GM11168 (cell line): ENCODE data around the gene CDKAL1.
"Not testable (repeated sequence)": the region's sequence is repeated elsewhere in the genome, so short reads cannot be mapped to it uniquely, and the experiment has no call there.

ENCODE experiments used
- in situ Hi-C: fragments of 300-500 bp; cut with MboI; formaldehyde crosslinking; loops from one replicate; pipeline ENCODE4 v1.12.0; 2022; ENCODE audit warnings: low sequenced_read_pairs; ENCODE audit not compliant: unreplicated experiment

The CDKAL1 gene

DNA sequence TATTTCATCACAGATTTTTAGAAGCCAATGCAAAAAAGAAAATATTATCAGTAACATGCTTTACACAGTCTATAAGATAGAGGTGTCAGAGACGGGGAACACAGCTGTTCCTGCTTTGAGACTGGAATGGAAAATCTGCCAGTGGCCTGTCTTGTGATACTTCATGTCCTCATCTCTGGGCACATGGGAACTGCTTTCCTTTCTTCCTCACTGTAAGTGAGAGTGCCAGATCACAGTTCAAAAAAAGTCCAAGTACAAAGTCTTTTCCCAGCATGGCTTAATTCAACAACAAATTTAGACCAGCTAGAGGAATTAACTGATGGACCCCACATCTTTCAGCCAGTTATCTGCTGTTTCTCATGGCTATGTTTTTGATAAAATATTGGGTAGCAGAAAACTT is 490.4 kb downstream of the CDKAL1 start:
- in situ Hi-C loops = no loop called here

DNA sequence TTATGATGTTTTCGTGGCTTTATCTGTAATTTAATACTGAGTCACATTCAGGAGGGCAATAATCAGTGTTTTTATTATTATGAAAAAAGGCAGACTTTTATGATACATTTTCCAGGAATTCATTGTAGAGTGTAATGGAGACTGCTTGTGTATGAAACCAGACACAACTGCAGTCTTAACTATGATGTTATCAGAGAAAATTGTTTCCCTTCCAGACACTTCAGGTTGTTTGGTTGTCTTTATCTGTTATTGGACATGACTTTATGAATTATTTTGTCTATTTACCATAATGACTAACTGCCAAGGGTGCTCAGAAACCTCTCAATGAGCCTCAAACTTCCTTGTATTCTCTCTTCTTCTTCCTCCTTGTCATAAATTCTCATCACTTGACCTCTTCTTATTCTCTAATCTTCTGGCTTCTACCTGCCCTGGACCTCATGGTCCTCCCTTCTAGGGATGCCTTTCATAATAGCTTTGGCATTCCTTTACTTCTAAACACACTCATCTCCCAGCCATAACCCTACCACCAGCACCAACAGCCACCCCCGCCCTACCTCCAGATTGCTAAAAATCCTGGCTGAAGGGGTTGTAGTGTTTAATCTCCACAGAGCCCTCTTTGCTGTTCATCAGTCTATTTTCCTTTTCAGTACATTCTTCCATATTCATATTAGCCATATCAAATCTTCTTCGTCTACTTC is 492.5 kb downstream of the CDKAL1 start:
- in situ Hi-C loops = no loop called here

DNA sequence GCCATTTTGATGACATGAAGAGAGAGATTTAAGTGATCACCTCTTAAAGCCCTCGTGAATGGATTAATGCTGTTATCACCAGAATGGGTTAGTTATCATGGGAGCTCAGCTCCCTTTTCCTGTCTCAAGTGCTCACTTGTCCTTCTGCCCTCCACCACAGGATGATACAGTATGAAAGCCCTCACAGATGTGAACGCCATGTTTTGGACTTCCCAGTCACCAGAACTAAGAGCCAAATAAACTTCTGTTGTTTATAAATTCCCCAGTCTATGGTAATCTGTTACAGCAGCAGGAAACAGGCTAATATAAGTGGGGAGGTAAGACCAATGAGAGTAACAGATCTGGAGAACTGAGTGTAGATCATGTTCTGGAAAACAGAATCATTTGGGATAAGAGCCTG is 493.2 kb downstream of the CDKAL1 start:
- in situ Hi-C loops = no loop called here

DNA sequence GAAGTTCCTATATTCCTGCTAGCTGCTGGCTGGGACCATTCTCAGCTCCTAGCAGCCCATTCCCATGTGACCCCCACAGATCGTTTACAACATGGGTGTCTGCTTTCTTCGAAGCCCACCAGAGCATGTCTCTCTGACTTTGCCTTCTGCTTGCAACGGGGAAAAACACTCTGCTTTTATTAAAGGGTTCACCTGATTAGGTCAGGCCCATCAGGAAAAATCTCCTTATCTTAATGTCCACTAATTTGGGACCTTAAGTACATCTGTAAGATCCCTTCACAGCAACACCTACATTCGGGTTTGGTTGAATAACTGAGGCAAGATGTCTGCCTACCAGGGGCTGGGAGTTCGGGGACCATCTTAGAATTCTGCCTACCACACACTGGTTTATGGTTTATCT is 496.9 kb downstream of the CDKAL1 start:
- in situ Hi-C loops = no loop called here

DNA sequence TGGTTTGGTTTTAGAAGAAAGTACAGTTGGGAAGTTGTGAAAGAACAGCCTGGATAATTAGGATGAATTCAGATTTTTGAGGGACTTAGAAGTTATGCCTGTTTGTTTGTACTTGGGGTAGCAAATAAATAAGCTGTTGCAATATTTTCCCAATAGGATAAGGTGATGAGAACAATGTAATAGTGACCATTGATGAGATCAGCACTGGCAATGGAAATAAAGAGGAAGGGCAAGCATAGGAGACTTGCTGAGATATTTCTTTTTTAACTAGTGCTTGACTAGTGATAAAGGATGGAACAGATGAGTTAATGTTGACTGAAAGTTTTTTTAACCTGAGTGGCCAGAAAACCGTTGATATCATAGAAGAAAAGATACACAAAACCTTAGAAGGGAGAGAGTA is 498.8 kb downstream of the CDKAL1 start:
- in situ Hi-C loops = no loop called here

DNA sequence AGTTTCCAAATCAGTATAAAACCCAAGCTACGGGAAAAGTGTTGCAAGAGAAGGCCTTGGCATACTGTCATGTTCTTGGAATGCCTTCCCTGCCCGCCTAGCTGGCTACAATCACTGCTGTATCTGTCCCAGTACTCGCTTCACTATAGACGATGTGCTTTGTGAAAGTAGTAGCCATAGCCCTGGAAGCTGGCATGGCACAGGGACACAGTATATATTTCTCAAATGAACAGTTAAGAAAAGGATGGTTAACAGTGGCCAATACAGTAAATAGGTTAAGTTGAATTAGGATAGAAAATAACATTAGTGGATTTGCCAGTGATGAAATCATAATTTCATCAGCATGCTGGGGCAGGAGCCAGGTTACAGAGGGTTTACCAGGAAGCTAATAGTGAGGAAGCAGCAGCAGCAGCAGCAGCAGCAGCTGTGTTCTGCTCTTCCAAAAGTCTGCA is 499.3 kb downstream of the CDKAL1 start:
- in situ Hi-C loops = no loop called here

DNA sequence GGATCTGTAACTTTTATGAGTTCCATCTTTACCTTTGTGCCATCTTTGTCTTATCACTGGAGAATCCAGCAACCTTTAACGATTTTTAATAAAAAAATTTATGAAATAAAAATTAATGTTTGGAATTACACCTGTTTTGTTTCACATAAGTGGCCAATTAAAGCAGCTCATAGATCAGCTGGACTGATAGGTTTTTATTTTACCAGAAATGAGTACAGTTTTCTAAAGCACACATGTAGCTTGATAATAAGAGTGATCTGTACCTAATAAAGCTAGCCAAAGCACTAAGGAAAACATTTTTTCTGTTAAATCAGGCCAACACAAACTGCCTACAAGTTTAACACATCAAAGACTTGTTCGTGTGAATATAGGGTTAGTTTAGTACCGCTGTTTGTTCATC is 500.1 kb downstream of the CDKAL1 start:
- in situ Hi-C loops = no loop called here

DNA sequence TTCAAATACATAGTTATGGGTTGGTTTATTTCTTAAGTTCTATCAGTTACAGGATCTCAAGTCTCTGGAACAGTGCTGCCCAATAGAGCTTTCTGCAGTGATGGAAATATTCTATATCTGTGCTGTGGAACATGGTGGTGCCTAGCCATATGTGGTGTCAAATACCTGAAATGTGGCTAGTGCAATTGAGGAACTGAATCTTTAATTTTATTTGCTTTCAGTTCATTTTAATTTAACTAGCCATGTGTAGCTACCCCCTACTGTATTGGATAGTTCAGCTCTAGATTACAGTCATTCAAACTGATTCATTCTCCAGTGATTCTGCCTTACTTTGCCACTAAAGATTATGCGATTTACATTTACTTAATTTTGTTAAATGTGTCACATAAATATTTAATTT is 503.2 kb downstream of the CDKAL1 start:
- in situ Hi-C loops = no loop called here

DNA sequence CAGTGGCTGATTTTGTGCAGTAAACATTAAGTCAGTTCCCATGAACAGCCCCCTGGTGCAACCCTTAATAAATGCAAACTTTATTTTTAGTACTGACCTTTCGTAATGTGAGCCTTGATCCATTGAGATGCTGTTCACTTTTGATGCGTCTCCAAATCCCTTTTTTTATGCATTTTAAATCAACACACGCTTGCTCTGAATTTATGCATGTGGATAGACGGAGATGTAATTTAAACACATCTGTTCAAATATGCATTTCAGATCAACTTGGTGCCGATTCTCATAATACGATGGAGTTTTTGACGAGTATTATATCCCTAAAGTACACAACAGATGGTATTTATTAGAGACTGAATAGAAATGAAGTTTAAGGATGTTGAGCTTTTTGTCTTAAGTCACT is 505.7 kb downstream of the CDKAL1 start:
- in situ Hi-C loops = no loop called here

DNA sequence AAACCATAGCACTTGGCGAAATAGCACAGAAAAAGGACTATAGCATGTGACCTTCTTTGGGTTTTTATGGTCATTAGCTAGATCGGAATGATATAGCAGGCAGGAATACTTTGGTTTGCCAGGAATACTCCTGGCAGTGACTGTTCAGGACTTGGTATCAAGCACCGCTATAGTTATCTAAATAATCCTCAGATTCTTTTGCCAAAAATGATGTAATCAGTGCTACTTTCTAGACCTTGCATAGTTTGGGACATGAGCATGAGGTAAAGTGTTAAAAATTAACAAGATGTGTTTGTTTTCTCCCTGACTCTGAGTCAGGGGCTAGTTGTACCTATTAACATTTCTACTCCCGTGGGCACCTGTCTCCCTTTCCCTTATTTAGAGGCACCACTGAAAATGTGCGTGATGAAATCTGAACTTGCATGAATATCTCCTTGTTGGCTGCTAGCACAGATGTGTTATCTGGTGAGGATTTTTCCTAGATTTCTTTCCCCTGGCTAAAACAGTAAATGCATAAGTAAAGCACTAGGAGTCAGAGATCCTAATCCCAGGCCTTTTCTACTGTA is 511.0 kb downstream of the CDKAL1 start:
- in situ Hi-C loops = no loop called here

DNA sequence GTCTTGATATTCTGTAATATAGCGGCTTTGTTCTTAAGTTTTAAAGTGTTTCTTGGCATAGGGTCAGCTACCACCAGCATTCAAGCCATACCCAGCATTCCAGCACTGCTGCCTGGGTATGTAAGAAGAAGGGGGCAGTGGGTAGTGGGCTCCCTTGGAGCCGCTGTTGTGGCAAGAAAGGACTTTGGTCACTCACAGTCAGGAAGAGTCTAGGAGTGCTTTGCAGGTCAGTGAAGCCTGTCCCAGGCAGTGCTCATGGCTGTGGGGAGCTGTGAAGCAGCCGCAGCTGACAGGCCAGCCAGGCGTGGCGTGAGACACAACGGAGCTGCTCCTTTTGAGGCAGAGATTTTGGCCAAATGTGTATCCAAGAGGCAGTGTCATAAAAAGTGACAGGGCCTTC is 512.0 kb downstream of the CDKAL1 start:
- in situ Hi-C loops = no loop called here

DNA sequence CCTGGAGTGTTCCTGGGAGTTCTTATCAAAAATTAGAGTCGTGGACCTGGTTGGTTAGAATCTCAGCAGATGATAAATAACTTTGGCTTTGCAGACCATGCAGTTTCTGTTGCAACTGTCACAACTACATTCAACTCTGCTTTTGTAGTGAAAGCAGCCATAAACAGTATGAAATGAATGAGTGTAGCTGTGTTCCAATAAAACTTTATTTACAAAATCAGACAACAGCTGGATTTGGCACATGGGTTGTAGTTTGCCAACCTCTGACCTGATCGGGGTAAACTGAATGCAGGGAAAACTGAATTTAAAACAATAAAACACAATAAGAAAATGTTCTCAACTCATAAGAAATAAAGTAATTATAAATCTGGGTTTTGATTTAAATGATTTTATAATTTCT is 513.8 kb downstream of the CDKAL1 start:
- in situ Hi-C loops = no loop called here

DNA sequence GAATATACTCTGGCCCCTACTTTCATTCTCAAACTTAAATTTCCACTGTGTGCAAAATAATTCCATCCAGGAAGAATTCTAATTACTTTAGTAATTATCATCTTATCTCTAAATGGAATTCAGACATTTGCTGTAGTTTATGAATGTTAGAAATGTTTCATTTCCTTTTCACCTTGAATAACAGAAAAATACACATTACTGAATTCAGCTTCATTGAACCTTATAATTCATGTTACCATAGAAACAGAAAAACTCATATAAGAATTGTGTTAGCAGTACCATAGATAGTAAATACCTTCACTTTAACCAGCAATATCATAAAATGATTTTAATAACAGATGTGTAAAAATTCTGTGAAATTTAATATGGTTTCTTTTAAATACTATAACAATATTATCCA is 514.9 kb downstream of the CDKAL1 start:
- in situ Hi-C loops = no loop called here

DNA sequence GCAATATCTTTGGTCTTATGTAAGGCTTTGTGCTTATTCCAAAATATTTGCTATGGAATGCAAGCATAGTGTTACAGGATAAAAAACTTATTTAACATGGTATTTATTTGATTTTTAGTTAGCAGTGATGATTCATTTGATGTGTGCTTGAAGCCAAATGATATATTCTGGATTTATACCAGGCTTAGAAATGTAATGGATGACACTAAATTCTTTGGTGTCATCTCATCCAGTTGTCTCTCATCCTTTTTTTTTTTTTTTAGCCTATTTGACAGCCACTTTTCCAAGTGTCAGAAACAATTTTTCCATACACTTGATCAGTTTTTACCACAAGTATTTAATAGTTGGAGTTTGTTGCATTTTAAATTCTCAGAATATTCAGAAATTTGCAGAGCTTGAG is 515.3 kb downstream of the CDKAL1 start:
- in situ Hi-C loops = no loop called here

DNA sequence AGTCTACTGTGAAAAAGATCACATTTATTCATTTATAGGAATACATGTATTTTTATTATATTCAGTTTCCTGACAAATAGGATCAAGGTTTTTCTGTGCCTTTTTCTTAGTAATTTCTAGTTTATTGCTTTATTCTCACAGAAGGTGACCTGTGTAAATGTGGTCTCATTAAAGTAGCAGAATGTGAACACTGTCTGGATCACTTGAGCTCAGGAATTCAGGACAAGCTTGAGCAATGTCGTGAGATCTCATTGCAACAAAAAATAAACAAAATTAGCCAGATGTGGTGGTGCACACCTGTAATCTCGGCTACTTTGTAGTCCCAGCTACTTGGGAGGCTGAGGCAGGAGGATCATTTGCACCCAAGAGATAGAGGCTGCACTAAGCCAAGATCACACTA is 516.7 kb downstream of the CDKAL1 start:
- in situ Hi-C loops = no loop called here

DNA sequence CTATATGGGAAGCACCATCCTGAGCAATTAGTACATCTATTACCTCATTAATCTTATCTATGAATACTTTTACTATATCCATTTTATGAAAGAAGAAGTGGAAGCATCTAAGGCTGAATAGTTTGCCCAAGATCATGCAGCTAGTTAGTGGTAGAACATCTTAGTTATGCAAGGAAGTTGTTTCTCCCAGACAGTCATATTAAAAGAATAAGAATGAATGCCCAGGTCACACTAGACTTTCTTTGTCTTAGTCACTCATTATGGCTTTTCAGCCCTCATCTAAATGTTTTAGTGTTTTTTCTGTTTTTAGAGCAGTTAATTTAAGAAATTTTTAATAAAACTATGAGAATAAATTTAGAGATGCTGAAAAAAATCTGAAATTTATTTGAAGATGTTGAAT is 517.5 kb downstream of the CDKAL1 start:
- in situ Hi-C loops = no loop called here

DNA sequence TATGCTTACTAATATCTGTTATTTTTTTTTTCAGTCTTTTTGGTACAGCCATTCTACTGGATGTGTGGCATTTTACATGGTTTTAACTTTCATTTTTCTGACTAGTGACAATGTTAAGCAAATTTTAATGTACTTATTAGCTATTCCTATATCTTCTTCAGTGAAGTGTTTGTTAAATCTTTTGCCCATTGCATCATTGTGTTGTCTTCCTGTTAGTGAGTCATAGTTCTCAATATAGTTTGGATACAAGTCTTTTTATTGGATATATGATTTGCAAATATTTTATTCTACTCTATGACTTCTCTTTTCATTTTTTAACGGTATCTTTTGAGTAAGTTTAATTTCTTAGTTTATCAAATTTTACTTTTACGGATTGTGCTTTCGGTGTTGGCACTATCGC is 519.4 kb downstream of the CDKAL1 start:
- in situ Hi-C loops = no loop called here

DNA sequence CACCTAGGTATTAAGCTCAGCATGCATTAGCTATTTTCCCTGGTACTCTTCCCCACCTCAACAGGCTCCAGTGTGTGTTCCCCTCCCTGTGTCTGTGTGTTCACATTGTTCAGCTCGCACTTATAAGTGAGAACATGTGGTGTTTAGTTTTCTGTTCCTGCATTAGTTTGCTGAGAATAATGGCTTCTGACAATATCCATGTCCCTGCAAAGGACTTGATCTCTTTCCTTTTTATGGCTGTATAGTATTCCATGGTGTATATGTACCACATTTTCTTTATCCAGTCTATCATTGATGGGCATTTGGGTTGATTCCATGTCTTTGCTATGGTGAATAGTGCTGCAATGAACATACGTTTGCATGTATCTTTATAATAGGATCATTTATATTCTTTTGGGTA is 521.2 kb downstream of the CDKAL1 start:
- in situ Hi-C loops = not testable (repeated sequence)

DNA sequence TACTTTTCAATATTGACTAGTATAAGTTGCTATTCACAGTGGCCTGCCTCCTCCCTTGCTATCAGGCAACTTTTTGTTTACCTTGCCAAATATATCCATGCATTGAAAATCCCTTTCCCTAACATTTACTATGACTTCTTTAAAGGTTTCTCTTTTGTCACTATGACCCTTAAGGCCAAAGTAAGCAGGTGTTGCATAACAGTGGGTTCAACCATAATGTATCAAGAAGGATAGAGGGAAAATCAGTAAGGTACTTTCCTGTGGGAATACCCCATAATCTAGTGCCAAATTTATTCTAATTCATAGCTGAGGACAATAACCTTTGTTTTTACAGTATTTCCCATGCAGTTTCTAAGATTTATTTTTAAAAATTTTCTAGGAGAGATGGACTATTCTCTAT is 527.6 kb downstream of the CDKAL1 start:
- in situ Hi-C loops = no loop called here

DNA sequence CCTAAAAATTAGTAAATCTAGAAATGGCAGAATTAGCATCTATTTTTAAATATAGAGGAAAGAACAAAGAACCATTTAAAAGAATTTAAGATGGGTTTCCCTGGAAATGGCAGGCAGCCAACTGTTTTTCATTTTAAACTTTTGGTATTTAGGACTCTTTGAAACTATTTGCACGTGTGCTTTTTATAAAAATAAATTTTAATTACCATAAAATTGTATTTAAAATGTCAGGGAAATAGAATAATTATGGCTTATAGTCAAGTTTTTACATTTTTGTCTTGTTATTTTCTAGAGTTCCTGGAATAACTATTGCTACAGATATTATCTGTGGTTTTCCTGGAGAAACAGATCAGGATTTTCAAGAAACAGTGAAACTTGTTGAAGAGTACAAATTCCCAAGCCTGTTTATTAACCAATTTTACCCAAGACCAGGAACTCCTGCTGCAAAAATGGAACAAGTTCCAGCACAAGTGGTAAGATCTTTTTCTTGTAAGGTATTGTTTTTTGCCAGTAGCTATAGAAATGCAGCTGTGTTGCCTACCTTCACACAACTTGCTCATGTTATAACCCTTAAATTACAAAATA is 530.6 kb downstream of the CDKAL1 start:
- in situ Hi-C loops = no loop called here

DNA sequence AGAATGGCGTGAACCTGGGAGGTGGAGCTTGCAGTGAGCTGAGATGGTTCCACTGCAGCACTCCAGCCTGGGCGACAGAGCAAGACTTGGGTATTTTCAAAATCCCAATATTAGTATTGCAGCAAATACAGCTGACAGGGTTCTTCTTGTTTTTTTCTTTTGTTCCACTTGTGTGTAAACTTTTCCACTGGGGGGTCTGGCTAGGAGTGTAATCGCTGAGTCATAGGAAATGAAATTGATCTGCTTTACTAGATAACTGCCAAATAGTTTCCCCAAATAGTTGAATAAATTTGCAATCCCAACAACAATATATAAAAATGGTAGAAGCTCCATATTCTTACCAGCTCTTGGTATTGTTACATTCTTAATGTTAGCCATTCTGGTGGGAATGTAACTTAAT is 533.3 kb downstream of the CDKAL1 start:
- in situ Hi-C loops = no loop called here

DNA sequence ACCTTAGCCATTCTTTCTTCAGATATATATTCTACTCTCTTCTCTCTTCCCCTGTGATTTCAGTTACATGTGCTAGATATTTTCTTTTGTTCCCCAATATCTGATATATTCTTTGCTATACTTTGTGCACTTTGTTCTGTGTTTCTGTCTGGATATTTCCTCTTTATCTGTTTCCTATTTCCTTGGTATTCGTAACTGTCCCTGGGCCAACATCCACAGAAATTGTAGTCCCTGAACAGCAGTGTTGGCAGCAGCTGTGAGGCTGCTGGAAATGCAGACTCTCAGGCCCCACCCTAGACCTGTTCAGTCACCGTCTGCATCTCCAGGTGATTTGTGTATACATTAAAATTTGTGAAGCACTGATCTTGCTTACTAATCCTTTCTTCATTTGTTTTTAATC is 536.4 kb downstream of the CDKAL1 start:
- in situ Hi-C loops = no loop called here
